ENCODE data around the gene MAP3K1. TPM values are rescaled to one million over a fixed set of nuclear protein-coding genes. Genes with fewer than 3 reads are reported as not detected.
A peak's percentile ranks its signal among the peaks of the same experiment; 100 is the strongest.

The MAP3K1 gene
- total and polyA plus RNA-seq, 4 donors = 2.4 to 15.4 (median 6.7) TPM

DNA sequence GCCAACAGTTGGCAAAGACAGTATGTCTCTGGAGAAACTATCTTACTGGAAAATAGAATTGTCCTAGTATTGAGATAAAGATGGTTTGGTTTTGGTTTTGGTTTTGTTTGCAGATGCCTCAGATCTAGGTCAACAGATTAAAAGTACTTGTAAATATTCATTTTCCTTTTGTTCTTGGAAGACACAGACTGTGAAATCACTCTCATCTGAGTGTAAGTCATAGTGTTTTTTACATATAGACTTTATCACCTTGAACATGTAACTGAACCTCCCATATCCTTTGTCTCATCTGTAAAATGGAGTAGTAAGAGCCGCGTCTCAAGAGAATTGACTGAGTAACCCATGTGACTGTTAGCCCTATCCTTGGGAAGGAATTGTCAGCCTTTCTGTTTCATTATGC, 34.3 kb downstream of the MAP3K1 start:
- 90% methylated on average over 2 of the region's 2 CpGs for WGBS
- no peaks in the 10 kb centered on the region for H3K27me3 ChIP-seq (ENCODE audit: control insufficient read depth in 4 of 4, insufficient read depth in 4 of 4, low read length in 3 of 4)
- peak overlapping the region in 1 of 2 donors; percentile 14 for H3K27ac ChIP-seq (ENCODE audit: low read depth in 1 of 2, low read length in 2 of 2)
- no peak for TF ChIP-seq RAD21 (IDR thresholded peaks at IDR 0.05)
- no peak for TF ChIP-seq FOXA2 (IDR thresholded peaks at IDR 0.05)
- TF ChIP-seq, protein P1, sequence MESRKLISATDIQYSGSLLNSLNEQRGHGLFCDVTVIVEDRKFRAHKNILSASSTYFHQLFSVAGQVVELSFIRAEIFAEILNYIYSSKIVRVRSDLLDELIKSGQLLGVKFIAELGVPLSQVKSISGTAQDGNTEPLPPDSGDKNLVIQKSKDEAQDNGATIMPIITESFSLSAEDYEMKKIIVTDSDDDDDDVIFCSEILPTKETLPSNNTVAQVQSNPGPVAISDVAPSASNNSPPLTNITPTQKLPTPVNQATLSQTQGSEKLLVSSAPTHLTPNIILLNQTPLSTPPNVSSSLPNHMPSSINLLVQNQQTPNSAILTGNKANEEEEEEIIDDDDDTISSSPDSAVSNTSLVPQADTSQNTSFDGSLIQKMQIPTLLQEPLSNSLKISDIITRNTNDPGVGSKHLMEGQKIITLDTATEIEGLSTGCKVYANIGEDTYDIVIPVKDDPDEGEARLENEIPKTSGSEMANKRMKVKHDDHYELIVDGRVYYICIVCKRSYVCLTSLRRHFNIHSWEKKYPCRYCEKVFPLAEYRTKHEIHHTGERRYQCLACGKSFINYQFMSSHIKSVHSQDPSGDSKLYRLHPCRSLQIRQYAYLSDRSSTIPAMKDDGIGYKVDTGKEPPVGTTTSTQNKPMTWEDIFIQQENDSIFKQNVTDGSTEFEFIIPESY (IDR thresholded peaks at IDR 0.05) = no peak
- TF ChIP-seq YY1 (IDR thresholded peaks at IDR 0.05) = no peak
- no peak for TF ChIP-seq EGR1 (IDR thresholded peaks at IDR 0.05; ENCODE audit: low read depth in 2 of 2)
- no peak for TF ChIP-seq HNF4G (IDR thresholded peaks at IDR 0.05)
- no peak for TF ChIP-seq SP1 (IDR thresholded peaks at IDR 0.05)
- TF ChIP-seq JUND (IDR thresholded peaks at IDR 0.05) = no peak
- TF ChIP-seq ATF3 (IDR thresholded peaks at IDR 0.05) = no peak
- TF ChIP-seq HNF4A (conservative IDR thresholded peaks at IDR 0.05) = no peak
- no peak for TF ChIP-seq NR2F2 (IDR thresholded peaks at IDR 0.05)
- TF ChIP-seq TAF1 (conservative IDR thresholded peaks at IDR 0.05) = no peak
- no peak for TF ChIP-seq CTCF (IDR thresholded peaks at IDR 0.05; ENCODE audit: low read depth, low read length, missing input control)
- no peak for TF ChIP-seq RXRA (IDR thresholded peaks at IDR 0.05)
- TF ChIP-seq REST (IDR thresholded peaks at IDR 0.05) = no peak
- TF ChIP-seq MAX (IDR thresholded peaks at IDR 0.05) = no peak
- no peak for TF ChIP-seq GABPA (IDR thresholded peaks at IDR 0.05 in 1 of 2, conservative IDR thresholded peaks at IDR 0.05 in 1 of 2)
- TF ChIP-seq FOXA1 (IDR thresholded peaks at IDR 0.05) = no peak
- no peak overlapping the region for H3K4me3 ChIP-seq (ENCODE audit: low read depth in 1 of 3, low read length in 3 of 3)
- peaks cover 10 to 29% (median 15%) of the 10 kb centered on the region in 4 donors for H3K4me1 ChIP-seq (ENCODE audit: control insufficient read depth in 4 of 4, insufficient read depth in 4 of 4, low read length in 3 of 4)
- no peaks in the 10 kb centered on the region for H3K9me3 ChIP-seq (ENCODE audit: control insufficient read depth in 4 of 4, low read length in 3 of 4)
- no peak overlapping the region for H3K9ac ChIP-seq (ENCODE audit: low read depth in 1 of 2, low read length in 2 of 2)
- no peak for DNase-seq (ENCODE audit: low spot score)
- H3K36me3 ChIP-seq (ENCODE audit: control insufficient read depth in 4 of 4, insufficient read depth in 3 of 4, low read depth in 1 of 4, low read length in 3 of 4) = no peaks in the 10 kb centered on the region
